Measurements from ENCODE around the gene XXYLT1. TPM values are rescaled to one million over a fixed set of nuclear protein-coding genes. Genes with fewer than 3 reads are reported as not detected.

XXYLT1 gene
- total and polyA plus RNA-seq, 7 donors, result 2.5 to 13.8 (median 11.1) TPM

DNA sequence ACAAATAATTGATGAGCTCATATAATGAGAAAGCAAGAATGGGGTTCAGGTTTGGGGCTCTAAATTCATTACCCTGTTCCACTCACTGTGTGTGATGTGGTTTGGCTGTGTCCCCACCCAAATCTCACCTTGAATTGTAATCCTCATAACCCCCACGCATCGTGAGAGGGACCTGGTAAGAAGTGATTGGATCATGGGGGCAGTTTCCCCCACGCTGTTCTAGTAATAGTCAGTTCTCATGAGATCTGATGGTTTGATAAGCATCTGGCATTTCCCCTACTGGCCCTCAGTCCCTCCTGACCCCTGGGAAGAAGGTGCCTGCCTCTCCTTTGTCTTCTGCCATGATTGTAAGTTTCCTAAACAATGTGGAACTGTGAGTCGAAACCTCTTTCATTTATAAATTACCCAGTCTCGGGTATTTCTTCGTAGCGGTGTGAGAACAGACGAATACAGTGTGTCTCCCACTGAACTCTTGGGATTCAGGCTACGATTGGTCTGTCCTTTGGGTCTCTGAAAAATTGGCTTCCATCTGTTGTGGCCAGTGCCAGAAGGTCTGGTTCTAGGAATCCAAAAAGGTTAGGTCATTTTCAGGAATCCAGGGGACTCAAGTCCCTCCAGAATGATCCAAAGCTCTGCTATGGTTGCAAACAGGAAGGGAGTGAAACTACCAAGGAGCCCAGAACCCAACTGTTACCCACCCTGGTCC is 87.7 kb downstream of the XXYLT1 start:
- TF ChIP-seq, protein P1, sequence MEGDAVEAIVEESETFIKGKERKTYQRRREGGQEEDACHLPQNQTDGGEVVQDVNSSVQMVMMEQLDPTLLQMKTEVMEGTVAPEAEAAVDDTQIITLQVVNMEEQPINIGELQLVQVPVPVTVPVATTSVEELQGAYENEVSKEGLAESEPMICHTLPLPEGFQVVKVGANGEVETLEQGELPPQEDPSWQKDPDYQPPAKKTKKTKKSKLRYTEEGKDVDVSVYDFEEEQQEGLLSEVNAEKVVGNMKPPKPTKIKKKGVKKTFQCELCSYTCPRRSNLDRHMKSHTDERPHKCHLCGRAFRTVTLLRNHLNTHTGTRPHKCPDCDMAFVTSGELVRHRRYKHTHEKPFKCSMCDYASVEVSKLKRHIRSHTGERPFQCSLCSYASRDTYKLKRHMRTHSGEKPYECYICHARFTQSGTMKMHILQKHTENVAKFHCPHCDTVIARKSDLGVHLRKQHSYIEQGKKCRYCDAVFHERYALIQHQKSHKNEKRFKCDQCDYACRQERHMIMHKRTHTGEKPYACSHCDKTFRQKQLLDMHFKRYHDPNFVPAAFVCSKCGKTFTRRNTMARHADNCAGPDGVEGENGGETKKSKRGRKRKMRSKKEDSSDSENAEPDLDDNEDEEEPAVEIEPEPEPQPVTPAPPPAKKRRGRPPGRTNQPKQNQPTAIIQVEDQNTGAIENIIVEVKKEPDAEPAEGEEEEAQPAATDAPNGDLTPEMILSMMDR (IDR thresholded peaks at IDR 0.05), result no peak
- TF ChIP-seq POLR2A (IDR thresholded peaks at IDR 0.05), result no peak
- no peak for TF ChIP-seq EP300 (IDR thresholded peaks at IDR 0.05)
- no peak for TF ChIP-seq POLR2AphosphoS5 (IDR thresholded peaks at IDR 0.05)
- H3K27me3 ChIP-seq, result no peaks in the 10 kb centered on the region
- H3K9me3 ChIP-seq, result no peaks in the 10 kb centered on the region
- no peaks in the 10 kb centered on the region for H3K36me3 ChIP-seq
- intact Hi-C loops (cut with DNase I), result no loop called here
- 88 to 93% methylated on average over 9 of the region's 9 CpGs for WGBS, 2 donors
- no peak overlapping the region for H3K4me3 ChIP-seq
- peak; percentile 60 for DNase-seq
- H3K27ac ChIP-seq, result peak overlapping the region in 3 of 4 donors; percentile 47 to 73 (median 66)
- H3K4me1 ChIP-seq, result peaks cover 0 to 89% (median 86%) of the 10 kb centered on the region in 4 donors

DNA sequence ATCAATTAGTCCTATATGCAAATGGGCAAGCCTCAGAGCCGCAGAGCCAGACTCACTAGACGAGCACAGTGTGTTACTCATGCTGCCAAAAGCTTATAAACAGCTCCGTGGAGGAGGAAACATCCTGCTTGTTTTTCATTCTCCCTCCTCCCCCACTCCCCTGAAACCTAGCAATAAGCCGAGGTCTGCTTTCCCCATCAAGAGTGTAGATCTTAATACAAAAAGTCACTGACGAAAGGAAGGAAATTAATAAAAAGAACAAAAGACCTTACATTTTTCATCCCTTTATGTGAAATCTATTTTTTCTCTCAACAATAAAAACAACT is 88.5 kb downstream of the XXYLT1 start:
- Histone ChIP-seq H3K27me3 (no peaks in the 10 kb centered on the region), H3K27ac (peak overlapping the region in 3 of 4 donors; percentile 47 to 73 (median 66)), H3K4me3 (no peak overlapping the region), H3K4me1 (peaks cover 0 to 84% (median 79%) of the 10 kb centered on the region in 4 donors), H3K9me3 (no peaks in the 10 kb centered on the region), H3K36me3 (no peaks in the 10 kb centered on the region)
- intact Hi-C loops (cut with DNase I), result no loop called here
- WGBS, 2 donors, result 54 to 56% methylated on average over 5 of the region's 5 CpGs
- TF ChIP-seq EP300 (IDR thresholded peaks at IDR 0.05) (no peak), POLR2AphosphoS5 (IDR thresholded peaks at IDR 0.05) (peak in 3 of 4 donors; percentile 37 to 45 (median 37))
- TF ChIP-seq, protein P1 (IDR thresholded peaks at IDR 0.05), result no peak
- peak; percentile 69 for DNase-seq

DNA sequence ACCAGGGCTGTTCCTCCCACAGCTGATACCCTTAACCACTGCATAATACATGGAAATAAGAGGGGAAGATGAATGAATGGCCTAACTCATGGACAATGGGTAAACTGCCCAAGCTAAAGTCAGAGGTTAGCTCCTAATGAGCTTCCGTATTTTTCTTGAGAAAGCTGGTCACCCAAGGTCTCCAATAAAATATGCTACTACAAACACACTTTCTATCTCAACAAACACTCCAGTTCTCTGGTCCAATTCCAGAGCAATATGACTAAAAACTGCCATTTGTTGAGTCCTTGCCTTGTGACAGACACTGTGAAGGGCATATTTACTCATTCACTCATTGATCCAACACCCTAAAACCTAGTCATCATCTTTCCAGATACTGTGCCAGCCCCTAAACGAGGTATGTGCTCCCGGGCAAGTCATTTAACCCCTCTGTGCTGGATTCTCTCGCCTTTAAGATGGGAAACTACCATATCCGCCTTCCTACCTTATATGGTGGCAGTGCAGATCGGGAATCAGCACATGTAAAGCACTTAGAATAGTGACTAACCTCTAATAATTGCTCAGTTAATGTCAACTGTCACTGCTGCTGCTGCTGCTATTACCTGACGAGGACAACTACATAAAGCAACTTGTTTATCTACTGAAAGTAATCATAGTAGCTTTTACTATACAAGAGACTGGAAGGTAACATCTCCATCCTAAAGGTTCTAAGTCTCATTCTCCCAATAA is 89.1 kb downstream of the XXYLT1 start:
- intact Hi-C loops (cut with DNase I), result no loop called here
- Histone ChIP-seq H3K4me3 (no peak overlapping the region), H3K36me3 (no peaks in the 10 kb centered on the region), H3K27me3 (no peaks in the 10 kb centered on the region), H3K27ac (peak overlapping the region in 3 of 4 donors; percentile 47 to 73 (median 66)), H3K9me3 (no peaks in the 10 kb centered on the region), H3K4me1 (peaks cover 0 to 80% (median 73%) of the 10 kb centered on the region in 4 donors)
- peak; percentile 14 for DNase-seq
- WGBS, 2 donors, result 80 to 83% methylated on average over 7 of the region's 7 CpGs
- TF ChIP-seq POLR2A (IDR thresholded peaks at IDR 0.05), result no peak
- no peak for TF ChIP-seq EP300 (IDR thresholded peaks at IDR 0.05)
- no peak for TF ChIP-seq POLR2AphosphoS5 (IDR thresholded peaks at IDR 0.05)
- TF ChIP-seq, protein P1 (IDR thresholded peaks at IDR 0.05), result no peak

DNA sequence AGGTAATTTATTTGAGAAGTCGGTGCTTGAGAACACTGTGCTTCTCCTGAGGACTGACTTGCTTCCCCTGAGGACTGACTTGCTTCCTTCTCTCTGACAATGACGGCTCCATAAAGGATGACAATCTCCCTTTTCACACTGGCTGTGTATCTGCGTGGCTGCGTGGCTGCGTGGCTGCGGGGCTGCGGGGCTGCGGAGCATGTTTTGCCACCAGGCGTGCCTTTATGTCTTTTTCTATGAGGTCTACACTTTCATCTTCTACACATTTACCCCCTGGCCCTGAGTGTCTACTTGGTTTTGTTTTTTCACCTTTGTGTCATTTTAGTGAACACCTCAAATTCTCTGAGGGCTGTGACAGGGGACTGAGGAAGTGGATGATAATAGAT is 89.9 kb downstream of the XXYLT1 start:
- TF ChIP-seq EP300 (IDR thresholded peaks at IDR 0.05) (no peak), POLR2A (IDR thresholded peaks at IDR 0.05) (no peak), POLR2AphosphoS5 (IDR thresholded peaks at IDR 0.05) (no peak)
- TF ChIP-seq, protein P1 (IDR thresholded peaks at IDR 0.05), result no peak
- WGBS, 2 donors, result 96 to 97% methylated on average over 9 of the region's 9 CpGs
- peaks cover 0 to 73% (median 66%) of the 10 kb centered on the region in 4 donors for H3K4me1 ChIP-seq
- no peaks in the 10 kb centered on the region for H3K36me3 ChIP-seq
- no peak for DNase-seq
- H3K27me3 ChIP-seq, result no peaks in the 10 kb centered on the region
- intact Hi-C loops (cut with DNase I), result no loop called here
- no peaks in the 10 kb centered on the region for H3K9me3 ChIP-seq
- no peak overlapping the region for H3K4me3 ChIP-seq
- peak overlapping the region in 3 of 4 donors; percentile 30 to 66 (median 64) for H3K27ac ChIP-seq
